ENCODE measurements around the gene TIPARP.
A peak's percentile ranks its signal among the peaks of the same experiment; 100 is the strongest.
"Not testable (repeated sequence)": the region's sequence is repeated elsewhere in the genome, so short reads cannot be mapped to it uniquely, and the experiment has no call there.

TIPARP gene

GRCh38 chr3:156716105-156716862 is 41.9 kb downstream of the TIPARP start:
- DNase-seq = no peak

GRCh38 chr3:156718622-156719306 is 44.4 kb downstream of the TIPARP start:
- no peak for DNase-seq

GRCh38 chr3:156720826-156721225 is 46.4 kb downstream of the TIPARP start:
- no peak for DNase-seq

GRCh38 chr3:156721687-156722618 is 47.6 kb downstream of the TIPARP start:
- DNase-seq = no peak

- DNase-seq = no peak
Observed at GRCh38 chr3:156723182-156723619, 48.8 kb downstream of the TIPARP start.

- no peak for DNase-seq
Observed at GRCh38 chr3:156725682-156726081, 51.3 kb downstream of the TIPARP start.

- no peak for DNase-seq
Observed at GRCh38 chr3:156726456-156726855, 52.1 kb downstream of the TIPARP start.

- no peak for DNase-seq
Observed at GRCh38 chr3:156727519-156728205, 53.3 kb downstream of the TIPARP start.

- peak; percentile 52 to 63 for DNase-seq
Observed at GRCh38 chr3:156728267-156728985, 54.0 kb downstream of the TIPARP start.

GRCh38 chr3:156729460-156730179 is 55.2 kb downstream of the TIPARP start:
- no peak for DNase-seq

GRCh38 chr3:156731813-156732212 is 57.4 kb downstream of the TIPARP start:
- no peak for DNase-seq

- DNase-seq = no peak
Observed at GRCh38 chr3:156732261-156732660, 57.9 kb downstream of the TIPARP start.

GRCh38 chr3:156732715-156733421 is 58.5 kb downstream of the TIPARP start:
- DNase-seq = no peak

GRCh38 chr3:156734661-156735060 is 60.3 kb downstream of the TIPARP start:
- not testable (repeated sequence) for DNase-seq

GRCh38 chr3:156735471-156735870 is 61.1 kb downstream of the TIPARP start:
- DNase-seq = no peak

GRCh38 chr3:156737049-156737448 is 62.7 kb downstream of the TIPARP start:
- DNase-seq = not testable (repeated sequence)

- DNase-seq = no peak
Observed at GRCh38 chr3:156738251-156738650, 63.9 kb downstream of the TIPARP start.

- DNase-seq = no peak
Observed at GRCh38 chr3:156739976-156740375, 65.6 kb downstream of the TIPARP start.

GRCh38 chr3:156740581-156740980 is 66.2 kb downstream of the TIPARP start:
- not testable (repeated sequence) for DNase-seq

GRCh38 chr3:156741935-156742334 is 67.5 kb downstream of the TIPARP start:
- DNase-seq = no peak

GRCh38 chr3:156742401-156742800 is 68.0 kb downstream of the TIPARP start:
- DNase-seq = no peak
